Stimulated activated CD4-positive, alpha-beta T cell treated with anti-CD3 and anti-CD28 coated beads, Interleukin-2, amount 100 ng/mL, for 24 hours (primary cell): Measurements from ENCODE around the gene RPL37.
"Not testable (repeated sequence)": the region's sequence is repeated elsewhere in the genome, so short reads cannot be mapped to it uniquely, and the experiment has no call there.

Experiments used
- DNase-seq, 2 donors: peaks; one replicate each; pipeline ENCODE4 v3.0.0-alpha.2; 2020

RPL37 gene

GRCh38 chr5:40796487-40796889, 38.5 kb downstream of the RPL37 start:
- DNase-seq = no peak

GRCh38 chr5:40794877-40795276, 40.1 kb downstream of the RPL37 start:
- not testable (repeated sequence) for DNase-seq

GRCh38 chr5:40794340-40794739, 40.7 kb downstream of the RPL37 start:
- DNase-seq = not testable (repeated sequence)

GRCh38 chr5:40792691-40793090, 42.3 kb downstream of the RPL37 start:
- not testable (repeated sequence) for DNase-seq

- no peak for DNase-seq
Measured at GRCh38 chr5:40791715-40792139, 43.3 kb downstream of the RPL37 start.

- DNase-seq = no peak
Measured at GRCh38 chr5:40790947-40791593, 44.0 kb downstream of the RPL37 start.

GRCh38 chr5:40788941-40789340, 46.1 kb downstream of the RPL37 start:
- not testable (repeated sequence) for DNase-seq

GRCh38 chr5:40787986-40788385, 47.0 kb downstream of the RPL37 start:
- DNase-seq = no peak

GRCh38 chr5:40786664-40787063, 48.4 kb downstream of the RPL37 start:
- DNase-seq = not testable (repeated sequence)

- DNase-seq = no peak
Measured at GRCh38 chr5:40784916-40785315, 50.1 kb downstream of the RPL37 start.

GRCh38 chr5:40784027-40784653, 50.9 kb downstream of the RPL37 start:
- DNase-seq = no peak

GRCh38 chr5:40781843-40782409, 53.1 kb downstream of the RPL37 start:
- DNase-seq = no peak

GRCh38 chr5:40780858-40781257, 54.2 kb downstream of the RPL37 start:
- DNase-seq = no peak

GRCh38 chr5:40780199-40780598, 54.8 kb downstream of the RPL37 start:
- DNase-seq = no peak

GRCh38 chr5:40779561-40779960, 55.5 kb downstream of the RPL37 start:
- no peak for DNase-seq

- no peak for DNase-seq
Measured at GRCh38 chr5:40778133-40778532, 56.9 kb downstream of the RPL37 start.

- no peak for DNase-seq
Measured at GRCh38 chr5:40776658-40776977, 58.4 kb downstream of the RPL37 start.

- DNase-seq = no peak
Measured at GRCh38 chr5:40775846-40776657, 59.0 kb downstream of the RPL37 start.
